Dermis microvascular lymphatic vessel endothelial cell (primary cell): ENCODE data around the gene DSP. TPM values are rescaled to one million over a fixed set of nuclear protein-coding genes. Genes with fewer than 3 reads are reported as not detected.

ENCODE experiments used
- total RNA-seq: library from RNA; depleted of rRNA; stranded (reverse); fragments of >200 nt; gene quantifications from 2 replicates; pipeline ENCODE4 v1.2.1, GENCODE V29; 2014

DSP gene
- total RNA-seq, 1 donor from 2014 or later = 42.4 TPM

Other genes with a start within 250 kb of the DSP start
- gene SSR1, start 228.5 kb upstream of the DSP start, total RNA-seq = 42.9 and 52.9 TPM in 2 replicates
- under 0.01 and 0.13 TPM in 2 replicates for gene CAGE1, start 151.9 kb upstream of the DSP start, total RNA-seq
- 16.6 and 17.3 TPM in 2 replicates for gene RIOK1, start 151.9 kb upstream of the DSP start, total RNA-seq
- gene SNRNP48, start 48.5 kb downstream of the DSP start, total RNA-seq = 10.6 and 11.4 TPM in 2 replicates
- 72.8 and 153 TPM in 2 replicates for gene BMP6, start 184.4 kb downstream of the DSP start, total RNA-seq